GM23338 (cell line): ENCODE results near the gene DOCK11. TPM values are rescaled to one million over a fixed set of nuclear protein-coding genes. Genes with fewer than 3 reads are reported as not detected.

Experiments
- ATAC-seq: fragments of 200-7000 bp; cut with Tn5 transposase; 3 replicates; pipeline ENCODE4 v1.9.1; 2020
- DNase-seq: peaks from one replicate; pipeline ENCODE4 v3.0.0-alpha.2; 2015; ENCODE audit warnings: low spot score
- H2AFZ ChIP-seq: fragments of 200-600 bp; sonication (generic); 2 replicates; pipeline ENCODE4 v1.8.0; 2016; ENCODE audit warnings: antibody characterized with exemption, mild to moderate bottlenecking, moderate library complexity
- H3F3A ChIP-seq: fragments of 200-600 bp; sonication (generic); replicated peaks from 2 replicates; pipeline ENCODE4 v1.8.0; 2017; ENCODE audit warnings: antibody characterized with exemption, mixed run types, low read depth
- H3K27ac ChIP-seq: fragments of 200-600 bp; sonication (generic); 2 replicates; pipeline ENCODE4 v1.6.1; 2016; ENCODE audit warnings: low read depth
- H3K27me3 ChIP-seq: fragments of 200-600 bp; sonication (generic); 2 replicates; pipeline ENCODE4 v1.8.0; 2016; ENCODE audit warnings: mild to moderate bottlenecking, mixed run types, moderate library complexity; ENCODE audit not compliant: insufficient read depth
- H3K36me3 ChIP-seq: fragments of 200-600 bp; sonication (generic); 2 replicates; pipeline ENCODE4 v1.8.0; 2016; ENCODE audit warnings: mild to moderate bottlenecking; ENCODE audit not compliant: insufficient read depth
- H3K4me1 ChIP-seq: fragments of 200-600 bp; sonication (generic); 2 replicates; pipeline ENCODE4 v1.8.0; 2016; ENCODE audit warnings: mild to moderate bottlenecking, moderate library complexity; ENCODE audit not compliant: insufficient read depth
- H3K4me2 ChIP-seq: fragments of 200-600 bp; sonication (generic); 2 replicates; pipeline ENCODE4 v1.7.1; 2017; ENCODE audit warnings: mixed run types
- H3K4me3 ChIP-seq: fragments of 200-600 bp; sonication (generic); 2 replicates; pipeline ENCODE4 v1.6.1; 2016; ENCODE audit warnings: mixed run types
- H3K79me2 ChIP-seq: fragments of 200-600 bp; sonication (generic); replicated peaks from 2 replicates; pipeline ENCODE4 v1.8.0; 2017; ENCODE audit warnings: mild to moderate bottlenecking; ENCODE audit not compliant: insufficient read depth
- H3K9me2 ChIP-seq: fragments of 200-600 bp; sonication (generic); 2 replicates; pipeline ENCODE4 v1.8.0; 2017; ENCODE audit not compliant: insufficient read depth
- H4K20me1 ChIP-seq: fragments of 200-600 bp; sonication (generic); replicated peaks from 2 replicates; pipeline ENCODE4 v1.8.0; 2017; ENCODE audit warnings: mild to moderate bottlenecking; ENCODE audit not compliant: insufficient read depth
- H3K27ac Mint-ChIP-seq: 2 replicates; pipeline ENCODE4 v1.8.0; 2020; ENCODE audit warnings: inconsistent platforms, mild to moderate bottlenecking, moderate library complexity, mixed read lengths
- H3K27me3 Mint-ChIP-seq: 3 replicates; pipeline ENCODE4 v1.8.0; 2022; ENCODE audit warnings: low read depth, mild to moderate bottlenecking, moderate library complexity, mixed read lengths, inconsistent platforms; ENCODE audit not compliant: insufficient read depth, poor library complexity
- H3K36me3 Mint-ChIP-seq: 3 replicates; pipeline ENCODE4 v1.8.0; 2021; ENCODE audit warnings: low read depth, mild to moderate bottlenecking, inconsistent platforms, moderate library complexity, mixed read lengths
- H3K4me1 Mint-ChIP-seq: 3 replicates; pipeline ENCODE4 v1.8.0; 2020; ENCODE audit warnings: mild to moderate bottlenecking, inconsistent platforms, mixed read lengths
- H3K4me3 Mint-ChIP-seq: 3 replicates; pipeline ENCODE4 v1.8.0; 2021; ENCODE audit warnings: moderate library complexity, mild to moderate bottlenecking, inconsistent platforms, mixed read lengths
- H3K9me3 Mint-ChIP-seq: 3 replicates; pipeline ENCODE4 v1.8.0; 2020; ENCODE audit warnings: moderate library complexity, mild to moderate bottlenecking, inconsistent platforms, mixed read lengths
- CREB1 ChIP-seq: fragments of 250-450 bp; sonication (Bioruptor Pico); IDR thresholded peaks from 2 replicates; pipeline ENCODE4 v1.5.0; 2020; ENCODE audit warnings: low read depth, mild to moderate bottlenecking, moderate library complexity
- EZH2phosphoT487 ChIP-seq: fragments of 200-600 bp; sonication (generic); IDR thresholded peaks from one replicate; pipeline ENCODE4 v1.8.1; 2018; ENCODE audit warnings: antibody characterized with exemption; ENCODE audit not compliant: unreplicated experiment
- JUNB ChIP-seq: IDR thresholded peaks from one replicate; pipeline ENCODE4 v1.6.1; 2016; ENCODE audit warnings: antibody characterized with exemption; ENCODE audit not compliant: unreplicated experiment
- NANOG ChIP-seq: IDR thresholded peaks from 2 replicates; pipeline ENCODE4 v1.6.1; 2016; ENCODE audit warnings: antibody characterized with exemption, borderline replicate concordance
- POLR2AphosphoS5 ChIP-seq: IDR thresholded peaks from 2 replicates; pipeline ENCODE4 v1.6.1; 2016; ENCODE audit warnings: antibody characterized with exemption, low read depth
- STAT1 ChIP-seq: IDR thresholded peaks from one replicate; pipeline ENCODE4 v1.6.1; 2016; ENCODE audit warnings: antibody characterized with exemption; ENCODE audit not compliant: unreplicated experiment
- ZNF331 ChIP-seq: fragments of 250-450 bp; sonication (Bioruptor Pico); IDR thresholded peaks from 2 replicates; pipeline ENCODE4 v1.5.0; 2020; ENCODE audit warnings: low read depth, mild to moderate bottlenecking, moderate library complexity
- polyA plus RNA-seq: library from polyadenylated mRNA; unstranded; fragments of >200 nt; fragmentation: Nextera tagmentation; extraction: Ambion mirVana; gene quantifications from 2 replicates; pipeline ENCODE4 v1.2.1, GENCODE V29; 2016
- total RNA-seq: library from RNA; depleted of rRNA; stranded (reverse); fragments of >200 nt; shearing (Covaris generic); gene quantifications from 2 replicates; pipeline ENCODE4 v1.2.3, GENCODE V29; 2014
- TF ChIP-seq, protein P1 (sequence below), 2 experiments: fragments of 200-600 bp in 1 of 2; sonication (generic) in 1 of 2; conservative IDR thresholded peaks; 2 replicates each; pipeline versions ENCODE4 v1.5.1 to v1.6.1; 2016 to 2017; ENCODE audit warnings: antibody characterized with exemption in 2 of 2, low read depth in 2 of 2, mild to moderate bottlenecking in 2 of 2, moderate library complexity in 1 of 2
- TF ChIP-seq, protein P2 (sequence below): IDR thresholded peaks from 2 replicates; pipeline ENCODE4 v1.6.1; 2016; ENCODE audit warnings: antibody characterized with exemption
- TF ChIP-seq, protein P3 (sequence below): IDR thresholded peaks from one replicate; pipeline ENCODE4 v1.6.1; 2018; ENCODE audit warnings: antibody characterized with exemption; ENCODE audit not compliant: unreplicated experiment

Gene DOCK11
- total and polyA plus RNA-seq, 2 experiments from 2014 or later: 6.0 to 12.3 TPM

DNA sequence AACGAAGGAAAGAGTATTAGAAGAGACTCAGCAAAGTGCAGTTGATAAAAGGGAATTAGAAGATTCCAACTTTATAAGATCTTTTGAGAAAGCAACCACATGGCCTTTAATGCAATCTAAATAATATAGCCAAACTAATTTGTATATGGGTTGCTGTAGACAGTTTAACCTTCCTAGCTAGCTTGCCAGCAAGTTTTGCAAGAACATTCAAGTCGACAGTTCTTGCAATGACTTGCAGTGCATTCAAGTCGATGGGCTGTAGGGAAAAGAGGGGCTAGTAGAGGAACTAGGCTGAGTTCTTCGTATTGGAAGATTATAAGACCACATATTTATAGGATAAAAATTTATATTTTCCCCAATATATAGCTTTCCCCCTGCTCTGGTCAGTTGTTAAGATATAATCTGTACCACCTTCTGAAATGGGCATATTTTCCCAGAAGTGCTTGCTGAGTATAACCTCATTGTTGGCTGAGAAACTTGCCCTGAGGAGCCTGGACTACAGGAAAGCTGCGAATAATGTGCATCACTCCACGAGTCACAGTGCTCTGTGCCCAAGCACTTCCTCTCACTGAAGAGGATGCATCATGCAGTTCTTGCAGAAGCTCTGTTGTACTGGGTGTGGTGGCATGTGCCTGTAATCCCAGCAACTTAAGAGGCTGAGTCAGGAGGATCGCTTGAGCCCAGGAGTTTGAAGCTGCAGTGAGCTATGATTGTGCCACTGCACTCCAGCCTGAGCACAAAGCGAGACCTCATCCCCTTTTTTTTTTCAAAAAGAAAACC, 56.7 kb downstream of the DOCK11 start (continued):
- TF ChIP-seq JUNB (no peak), STAT1 (no peak), EZH2phosphoT487 (no peak), POLR2AphosphoS5 (no peak)
- TF ChIP-seq, protein P1, sequence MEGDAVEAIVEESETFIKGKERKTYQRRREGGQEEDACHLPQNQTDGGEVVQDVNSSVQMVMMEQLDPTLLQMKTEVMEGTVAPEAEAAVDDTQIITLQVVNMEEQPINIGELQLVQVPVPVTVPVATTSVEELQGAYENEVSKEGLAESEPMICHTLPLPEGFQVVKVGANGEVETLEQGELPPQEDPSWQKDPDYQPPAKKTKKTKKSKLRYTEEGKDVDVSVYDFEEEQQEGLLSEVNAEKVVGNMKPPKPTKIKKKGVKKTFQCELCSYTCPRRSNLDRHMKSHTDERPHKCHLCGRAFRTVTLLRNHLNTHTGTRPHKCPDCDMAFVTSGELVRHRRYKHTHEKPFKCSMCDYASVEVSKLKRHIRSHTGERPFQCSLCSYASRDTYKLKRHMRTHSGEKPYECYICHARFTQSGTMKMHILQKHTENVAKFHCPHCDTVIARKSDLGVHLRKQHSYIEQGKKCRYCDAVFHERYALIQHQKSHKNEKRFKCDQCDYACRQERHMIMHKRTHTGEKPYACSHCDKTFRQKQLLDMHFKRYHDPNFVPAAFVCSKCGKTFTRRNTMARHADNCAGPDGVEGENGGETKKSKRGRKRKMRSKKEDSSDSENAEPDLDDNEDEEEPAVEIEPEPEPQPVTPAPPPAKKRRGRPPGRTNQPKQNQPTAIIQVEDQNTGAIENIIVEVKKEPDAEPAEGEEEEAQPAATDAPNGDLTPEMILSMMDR (conservative IDR thresholded peaks at IDR 0.05; ENCODE audit: low read depth in 2 of 2): no peak
- TF ChIP-seq, protein P2, sequence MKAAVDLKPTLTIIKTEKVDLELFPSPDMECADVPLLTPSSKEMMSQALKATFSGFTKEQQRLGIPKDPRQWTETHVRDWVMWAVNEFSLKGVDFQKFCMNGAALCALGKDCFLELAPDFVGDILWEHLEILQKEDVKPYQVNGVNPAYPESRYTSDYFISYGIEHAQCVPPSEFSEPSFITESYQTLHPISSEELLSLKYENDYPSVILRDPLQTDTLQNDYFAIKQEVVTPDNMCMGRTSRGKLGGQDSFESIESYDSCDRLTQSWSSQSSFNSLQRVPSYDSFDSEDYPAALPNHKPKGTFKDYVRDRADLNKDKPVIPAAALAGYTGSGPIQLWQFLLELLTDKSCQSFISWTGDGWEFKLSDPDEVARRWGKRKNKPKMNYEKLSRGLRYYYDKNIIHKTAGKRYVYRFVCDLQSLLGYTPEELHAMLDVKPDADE: no peak

DNA sequence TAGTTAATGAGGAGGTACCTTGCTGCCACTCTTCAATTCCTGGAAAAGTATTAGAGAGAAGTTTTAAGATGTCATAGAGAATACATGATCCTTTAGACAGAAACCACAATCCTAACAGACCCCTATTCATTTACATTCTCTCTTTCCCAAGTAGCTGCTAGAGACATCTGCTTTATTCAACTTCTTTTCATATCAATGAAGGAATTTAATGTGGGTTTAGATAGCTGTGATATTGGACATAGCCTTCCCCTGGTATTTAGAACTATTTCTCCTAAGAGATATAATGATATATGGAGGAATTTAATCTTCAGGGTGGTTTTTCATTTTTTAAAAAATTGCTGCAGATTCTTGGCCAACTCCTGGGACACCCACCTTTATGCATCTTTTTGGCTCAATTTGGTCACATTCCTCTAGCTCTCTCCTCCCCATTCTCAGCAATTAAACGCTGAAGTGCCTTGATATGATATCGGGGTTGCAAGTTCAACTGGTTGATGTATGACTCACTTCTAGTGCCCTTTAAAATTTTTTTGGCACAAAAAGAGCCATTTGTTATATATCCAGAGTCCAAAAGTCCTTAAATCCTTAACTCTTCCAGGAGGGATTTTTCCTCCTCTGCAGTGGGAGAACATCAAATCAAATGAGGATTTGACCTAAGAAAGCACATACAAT, 57.6 kb downstream of the DOCK11 start:
- H3K4me2 ChIP-seq: no peak overlapping the region
- H3K36me3 Mint-ChIP-seq: peaks cover 3% of the 10 kb centered on the region; the same call in 2 of the 3 replicates
- no peaks in the 10 kb centered on the region for H3K36me3 ChIP-seq
- no peak overlapping the region for H3K4me3 ChIP-seq
- H3K27me3 ChIP-seq: no peaks in the 10 kb centered on the region
- no peak for ATAC-seq
- no peaks in the 10 kb centered on the region for H3K79me2 ChIP-seq
- H3K4me1 ChIP-seq: no peaks in the 10 kb centered on the region; the same call in 1 of the 2 replicates
- H2AFZ ChIP-seq: no peak overlapping the region
- H3K27ac ChIP-seq: no peak overlapping the region
- no peak overlapping the region for H3K27ac Mint-ChIP-seq
- H3K9me3 Mint-ChIP-seq: no peaks in the 10 kb centered on the region
- no peak overlapping the region for H3K4me3 Mint-ChIP-seq
- no peak for DNase-seq
- no peaks in the 10 kb centered on the region for H3K9me2 ChIP-seq
- H3K27me3 Mint-ChIP-seq: no peaks in the 10 kb centered on the region
- H4K20me1 ChIP-seq: no peaks in the 10 kb centered on the region
- no peaks in the 10 kb centered on the region for H3F3A ChIP-seq
- H3K4me1 Mint-ChIP-seq: no peaks in the 10 kb centered on the region
- TF ChIP-seq ZNF331 (CRISPR knock-in tag) (no peak), EZH2phosphoT487 (no peak), JUNB (no peak), CREB1 (CRISPR knock-in tag) (no peak), STAT1 (no peak), NANOG (no peak), POLR2AphosphoS5 (no peak)
- TF ChIP-seq, protein P3, sequence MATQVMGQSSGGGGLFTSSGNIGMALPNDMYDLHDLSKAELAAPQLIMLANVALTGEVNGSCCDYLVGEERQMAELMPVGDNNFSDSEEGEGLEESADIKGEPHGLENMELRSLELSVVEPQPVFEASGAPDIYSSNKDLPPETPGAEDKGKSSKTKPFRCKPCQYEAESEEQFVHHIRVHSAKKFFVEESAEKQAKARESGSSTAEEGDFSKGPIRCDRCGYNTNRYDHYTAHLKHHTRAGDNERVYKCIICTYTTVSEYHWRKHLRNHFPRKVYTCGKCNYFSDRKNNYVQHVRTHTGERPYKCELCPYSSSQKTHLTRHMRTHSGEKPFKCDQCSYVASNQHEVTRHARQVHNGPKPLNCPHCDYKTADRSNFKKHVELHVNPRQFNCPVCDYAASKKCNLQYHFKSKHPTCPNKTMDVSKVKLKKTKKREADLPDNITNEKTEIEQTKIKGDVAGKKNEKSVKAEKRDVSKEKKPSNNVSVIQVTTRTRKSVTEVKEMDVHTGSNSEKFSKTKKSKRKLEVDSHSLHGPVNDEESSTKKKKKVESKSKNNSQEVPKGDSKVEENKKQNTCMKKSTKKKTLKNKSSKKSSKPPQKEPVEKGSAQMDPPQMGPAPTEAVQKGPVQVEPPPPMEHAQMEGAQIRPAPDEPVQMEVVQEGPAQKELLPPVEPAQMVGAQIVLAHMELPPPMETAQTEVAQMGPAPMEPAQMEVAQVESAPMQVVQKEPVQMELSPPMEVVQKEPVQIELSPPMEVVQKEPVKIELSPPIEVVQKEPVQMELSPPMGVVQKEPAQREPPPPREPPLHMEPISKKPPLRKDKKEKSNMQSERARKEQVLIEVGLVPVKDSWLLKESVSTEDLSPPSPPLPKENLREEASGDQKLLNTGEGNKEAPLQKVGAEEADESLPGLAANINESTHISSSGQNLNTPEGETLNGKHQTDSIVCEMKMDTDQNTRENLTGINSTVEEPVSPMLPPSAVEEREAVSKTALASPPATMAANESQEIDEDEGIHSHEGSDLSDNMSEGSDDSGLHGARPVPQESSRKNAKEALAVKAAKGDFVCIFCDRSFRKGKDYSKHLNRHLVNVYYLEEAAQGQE: no peak
- TF ChIP-seq, protein P1 (conservative IDR thresholded peaks at IDR 0.05; ENCODE audit: low read depth in 2 of 2): no peak
- TF ChIP-seq, protein P2: no peak
